ENCODE results near the gene RHPN2. TPM values are rescaled to one million over a fixed set of nuclear protein-coding genes. Genes with fewer than 3 reads are reported as not detected.

RHPN2 gene
- polyA plus RNA-seq (2011; rRNA removed) (4.8 and 5.3 TPM in 2 replicates), polyA minus RNA-seq (2011; rRNA and poly(A)+ RNA removed) (5.5 and 7.6 TPM in 2 replicates)

DNA sequence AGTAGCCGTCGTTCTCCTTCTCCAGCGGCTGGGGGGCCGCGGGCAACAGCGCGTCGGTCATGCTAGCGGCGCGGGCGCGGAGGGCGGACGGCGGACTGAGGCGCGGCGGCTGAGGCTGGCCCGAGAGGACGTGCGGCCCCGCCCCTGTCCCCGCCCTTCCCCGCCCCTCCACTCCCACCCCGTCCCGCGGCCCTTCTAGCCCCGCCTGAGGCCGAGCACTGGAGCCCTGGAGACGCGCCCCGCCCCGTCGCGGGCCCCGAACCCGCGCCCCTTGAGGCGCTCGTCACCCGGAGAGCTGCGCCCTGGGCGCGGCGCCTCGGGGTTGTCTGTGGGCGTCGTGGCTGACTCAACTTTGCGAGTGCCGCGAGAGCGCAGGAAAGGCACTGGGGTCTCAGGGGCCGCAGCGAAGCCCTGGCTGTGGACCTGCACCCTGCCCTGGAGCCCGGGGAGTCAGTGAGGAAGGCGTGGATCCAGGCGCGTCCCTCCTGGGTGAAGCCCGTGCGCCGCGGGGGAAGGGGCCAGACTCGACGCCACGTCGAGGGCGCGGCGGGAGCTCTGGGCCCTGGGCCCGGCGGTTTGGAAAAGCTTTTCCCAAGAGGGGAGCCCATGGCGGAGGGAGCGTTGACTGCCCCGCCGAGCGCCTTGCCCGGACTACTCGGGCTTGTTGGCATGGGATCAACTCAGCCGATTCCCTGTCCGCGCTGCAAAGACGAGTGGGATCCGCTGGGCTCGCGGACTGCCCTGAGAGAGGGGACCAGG, at the start of gene RHPN2:
Gene RHPN2 (minus strand): TSS at position 97 of the 759 bp plus-strand sequence. CDS start 36 bp downstream, at position 61.
- no peaks in the 10 kb centered on the region; the same call in 1 of the 2 replicates for H3K9me3 ChIP-seq (ENCODE audit: control insufficient read depth, insufficient read depth, low read length)
- ChIA-PET CTCF (no interaction called here), POLR2A (interaction anchor here (1.0 kb wide), 1 partner anchor 13 kb away, joined by 8 read pairs; no protein-coding TSS in a partner anchor)
- no peak for TF ChIP-seq CTCF (IDR thresholded peaks at IDR 0.05; ENCODE audit: low read depth, low read length)
- H3K27me3 ChIP-seq (ENCODE audit: control insufficient read depth, insufficient read depth, low read length): peaks cover 12% of the 10 kb centered on the region
- H3K4me3 ChIP-seq (ENCODE audit: low read depth, low read length): peak within 1 kb of the TSS; percentile 61
- no peak for DNase-seq (ENCODE audit: low read depth, low spot score)
- no peak within 1 kb of the TSS for H3K27ac ChIP-seq (ENCODE audit: low read depth, low read length)

DNA sequence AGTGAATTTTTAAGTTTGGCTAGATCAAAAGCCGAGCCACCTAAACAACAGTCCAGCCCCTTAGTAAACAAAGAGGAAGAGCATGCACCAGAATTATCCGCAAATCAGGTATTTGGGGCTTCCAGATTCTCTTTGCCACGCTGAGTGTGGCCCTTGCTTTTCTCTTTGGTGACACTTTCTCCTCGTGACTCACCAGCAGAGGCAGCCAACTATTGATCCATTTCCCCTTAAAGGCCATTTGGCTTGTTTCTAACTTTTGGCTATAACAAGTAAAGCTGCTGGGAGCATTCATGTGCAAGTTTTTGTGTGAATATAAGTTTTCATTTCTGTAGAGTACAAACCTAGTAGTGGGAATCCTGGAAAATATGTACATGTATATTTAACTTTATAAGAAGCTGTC, 49.6 kb upstream of the RHPN2 start:
- TF ChIP-seq CTCF (IDR thresholded peaks at IDR 0.05; ENCODE audit: low read depth, low read length): no peak
- ChIA-PET CTCF (interaction anchor here (1.0 kb wide), 1 partner anchor 138 kb away, joined by 5 read pairs; no protein-coding TSS in a partner anchor), POLR2A (no interaction called here)
- DNase-seq (ENCODE audit: low read depth, low spot score): no peak
- no peak overlapping the region for H3K27ac ChIP-seq (ENCODE audit: low read depth, low read length)
- H3K4me3 ChIP-seq (ENCODE audit: low read depth, low read length): no peak overlapping the region
- no peaks in the 10 kb centered on the region for H3K27me3 ChIP-seq (ENCODE audit: control insufficient read depth, insufficient read depth, low read length)
- H3K9me3 ChIP-seq (ENCODE audit: control insufficient read depth, insufficient read depth, low read length): no peaks in the 10 kb centered on the region

DNA sequence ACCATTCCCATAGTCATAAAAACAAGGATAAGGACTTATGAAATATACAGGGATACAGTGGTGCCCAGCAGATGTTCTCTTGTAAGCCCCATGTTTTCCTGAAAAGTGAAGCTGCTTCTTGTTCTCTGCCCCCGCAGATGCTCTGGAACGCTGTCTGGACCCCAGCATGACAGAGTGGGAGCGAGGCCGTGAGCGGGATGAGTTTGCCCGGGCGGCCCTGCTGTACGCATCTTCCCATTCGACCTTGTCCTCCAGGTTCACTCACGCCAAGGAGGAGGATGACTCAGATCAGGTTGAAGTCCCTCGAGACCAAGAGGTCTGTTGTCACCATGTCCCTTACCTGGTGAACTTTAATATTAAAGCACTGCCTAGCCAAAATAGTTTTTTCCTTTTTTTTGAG, 46.9 kb upstream of the RHPN2 start:
- no peak for DNase-seq (ENCODE audit: low read depth, low spot score)
- Histone ChIP-seq H3K9me3 (ENCODE audit: control insufficient read depth, insufficient read depth, low read length) (no peaks in the 10 kb centered on the region), H3K27ac (ENCODE audit: low read depth, low read length) (no peak overlapping the region), H3K4me3 (ENCODE audit: low read depth, low read length) (no peak overlapping the region), H3K27me3 (ENCODE audit: control insufficient read depth, insufficient read depth, low read length) (no peaks in the 10 kb centered on the region)
- no peak for TF ChIP-seq CTCF (IDR thresholded peaks at IDR 0.05; ENCODE audit: low read depth, low read length)
- CTCF ChIA-PET: interaction anchor here (0.6 to 3.2 kb wide), 3 partner anchors 14 to 140 kb away, joined by 4 to 19 read pairs (median 8); no protein-coding TSS in a partner anchor
- POLR2A ChIA-PET: no interaction called here

GRCh38 chr19:33110137-33110910, 45.6 kb upstream of the RHPN2 start:
- peak overlapping the region; percentile 78 for H3K27ac ChIP-seq (ENCODE audit: low read depth, low read length)
- TF ChIP-seq CTCF (IDR thresholded peaks at IDR 0.05; ENCODE audit: low read depth, low read length): no peak
- CTCF ChIA-PET: interaction anchor here (0.6 to 3.2 kb wide), 4 partner anchors 15 to 1011 kb away, joined by 3 to 19 read pairs (median 8); no protein-coding TSS in a partner anchor

More at GRCh38 chr19:33110137-33110910, 45.6 kb upstream of the RHPN2 start:
- POLR2A ChIA-PET: no interaction called here
- H3K27me3 ChIP-seq (ENCODE audit: control insufficient read depth, insufficient read depth, low read length): no peaks in the 10 kb centered on the region
- DNase-seq (ENCODE audit: low read depth, low spot score): peak; percentile 44
- H3K4me3 ChIP-seq (ENCODE audit: low read depth, low read length): no peak overlapping the region
- H3K9me3 ChIP-seq (ENCODE audit: control insufficient read depth, insufficient read depth, low read length): no peaks in the 10 kb centered on the region

All from AG04450 (cell line).